Measurements from ENCODE around the gene ELAPOR2. TPM values are rescaled to one million over a fixed set of nuclear protein-coding genes. Genes with fewer than 3 reads are reported as not detected.

ELAPOR2 gene
- total and polyA plus RNA-seq, 2 of the 4 experiments (the other 2 are of a cell fraction): 0.62 to 1.3 TPM

DNA sequence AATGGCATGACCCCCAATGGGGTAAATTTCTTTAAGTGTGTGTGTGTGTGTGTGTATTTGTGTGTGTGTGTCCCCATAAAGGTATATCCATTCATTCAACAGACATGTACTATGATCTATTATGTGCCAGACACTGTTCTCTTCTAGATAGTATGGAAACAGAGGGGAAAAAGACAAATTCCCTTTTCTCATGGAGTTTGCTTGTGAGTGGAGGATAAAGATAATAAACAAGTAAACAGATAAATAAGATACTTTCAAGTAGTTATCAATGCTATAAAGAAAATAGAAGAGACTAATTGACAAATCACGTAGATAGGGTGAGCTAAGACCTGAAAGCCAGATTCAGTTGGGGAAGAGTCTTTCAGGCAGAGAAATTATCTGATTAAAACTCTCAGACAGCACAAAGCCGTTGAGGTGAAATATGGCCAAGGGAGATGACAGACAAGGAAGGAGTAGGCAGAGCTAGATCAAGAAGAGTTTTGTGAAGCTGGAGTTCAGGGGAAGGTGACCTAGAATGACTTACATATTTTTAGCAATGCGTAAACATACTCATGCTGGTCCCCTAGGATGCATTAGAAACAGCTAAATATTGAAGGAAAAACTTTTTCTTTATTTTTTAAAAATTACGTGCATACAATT lies 47.6 kb upstream of the ELAPOR2 start:
- no peaks in the 10 kb centered on the region for H3K9me3 ChIP-seq (ENCODE audit: control insufficient read depth, insufficient read depth, low read length)
- no peaks in the 10 kb centered on the region for H3K79me1 ChIP-seq (ENCODE audit: low read depth in 1 of 2, low read length in 2 of 2)
- H4K8ac ChIP-seq (ENCODE audit: low read depth in 2 of 2, low read length in 2 of 2): no peak overlapping the region
- H4K5ac ChIP-seq (ENCODE audit: low read depth, low read length): no peak overlapping the region
- no peak overlapping the region for H3K18ac ChIP-seq (ENCODE audit: low read depth, low read length)
- no peak overlapping the region for H3K4ac ChIP-seq (ENCODE audit: low read depth, low read length)
- TF ChIP-seq RCOR1 (IDR thresholded peaks at IDR 0.05; ENCODE audit: insufficient replicate concordance, low read length) (no peak), RFX5 (IDR thresholded peaks at IDR 0.05; ENCODE audit: low read depth, low read length) (no peak), POLR2A (IDR thresholded peaks at IDR 0.05; ENCODE audit: low read depth, low read length) (no peak)
- TF ChIP-seq, protein P1, sequence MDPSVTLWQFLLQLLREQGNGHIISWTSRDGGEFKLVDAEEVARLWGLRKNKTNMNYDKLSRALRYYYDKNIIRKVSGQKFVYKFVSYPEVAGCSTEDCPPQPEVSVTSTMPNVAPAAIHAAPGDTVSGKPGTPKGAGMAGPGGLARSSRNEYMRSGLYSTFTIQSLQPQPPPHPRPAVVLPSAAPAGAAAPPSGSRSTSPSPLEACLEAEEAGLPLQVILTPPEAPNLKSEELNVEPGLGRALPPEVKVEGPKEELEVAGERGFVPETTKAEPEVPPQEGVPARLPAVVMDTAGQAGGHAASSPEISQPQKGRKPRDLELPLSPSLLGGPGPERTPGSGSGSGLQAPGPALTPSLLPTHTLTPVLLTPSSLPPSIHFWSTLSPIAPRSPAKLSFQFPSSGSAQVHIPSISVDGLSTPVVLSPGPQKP (IDR thresholded peaks at IDR 0.05; ENCODE audit: borderline replicate concordance, low read depth, low read length): no peak
- no peak overlapping the region for H4K91ac ChIP-seq (ENCODE audit: insufficient read depth, low read depth, low read length)
- no peaks in the 10 kb centered on the region for H3K27me3 ChIP-seq (ENCODE audit: control insufficient read depth, insufficient read depth, low read length)
- ATAC-seq (ENCODE audit: low read depth) (no peak), DNase-seq (no peak)
- H3K4me3 ChIP-seq (ENCODE audit: insufficient read depth, low read depth, low read length): no peak overlapping the region
- in situ Hi-C loops (cut with MboI; ENCODE audit: low sequenced_read_pairs): no loop called here
- no peak overlapping the region for H3K27ac ChIP-seq (ENCODE audit: insufficient read depth, low read length)
- H4K20me1 ChIP-seq (ENCODE audit: insufficient read depth, low read length): no peaks in the 10 kb centered on the region
- H3K14ac ChIP-seq (replicated peaks; ENCODE audit: low read depth, low read length): no peak overlapping the region
- H3K23ac ChIP-seq (ENCODE audit: low read depth, low read length): no peak overlapping the region
- H2AFZ ChIP-seq (replicated peaks; ENCODE audit: low read length, poor library complexity): no peak overlapping the region
- H3K9me1 ChIP-seq (ENCODE audit: insufficient read depth, low read length): no peaks in the 10 kb centered on the region
- no peak overlapping the region for H2BK120ac ChIP-seq (ENCODE audit: low read depth, low read length)
- no peak overlapping the region for H2BK20ac ChIP-seq (ENCODE audit: low read depth, low read length)
- no peak overlapping the region for H2AK5ac ChIP-seq (ENCODE audit: low read depth, low read length)
- no peak overlapping the region for H2BK15ac ChIP-seq (ENCODE audit: low read depth, low read length)
- intact Hi-C loops (cut with micrococcal nuclease): no loop called here
- WGBS, 2 experiments (ENCODE audit: extremely low coverage in 2 of 2, insufficient read length in 1 of 2): no CpG with 5 or more reads among the region's 4 CpGs
- no peak overlapping the region for H2BK5ac ChIP-seq (ENCODE audit: low read depth, low read length, poor library complexity, severe bottlenecking)
- ChIA-PET CTCF (interaction anchor here (0.6 kb wide), 1 partner anchor 187 kb away, joined by 6 read pairs; no protein-coding TSS in a partner anchor), POLR2A (ENCODE audit: unreplicated experiment) (no interaction called here)
- no peaks in the 10 kb centered on the region for H3K4me1 ChIP-seq (ENCODE audit: control insufficient read depth, insufficient read depth, low read length)
- no peak overlapping the region for H3K4me2 ChIP-seq (ENCODE audit: low read depth, low read length)
- no peaks in the 10 kb centered on the region for H3K36me3 ChIP-seq (ENCODE audit: control insufficient read depth, insufficient read depth, low read length)
- dilution Hi-C loops (cut with HindIII; ENCODE audit: low sequenced_read_pairs, unreplicated experiment): no loop called here
- no peak overlapping the region for H2AK9ac ChIP-seq (replicated peaks; ENCODE audit: low read depth, low read length, poor library complexity)
- no TSS peak for BruUV-seq (replicated peaks)
- no peak overlapping the region for H3K9ac ChIP-seq (ENCODE audit: low read depth, low read length)
- no peak overlapping the region for H3K56ac ChIP-seq (ENCODE audit: extremely low read depth, insufficient read depth, low read length)
